GM15510 (cell line): Measurements from ENCODE around the gene GMCL2.

Experiments
- POLR2A ChIP-seq: IDR thresholded peaks from 3 replicates; pipeline ENCODE4 v1.6.1; 2011; ENCODE audit warnings: borderline replicate concordance; ENCODE audit not compliant: insufficient read length; ENCODE audit errors: extremely low read depth

Gene GMCL2

DNA sequence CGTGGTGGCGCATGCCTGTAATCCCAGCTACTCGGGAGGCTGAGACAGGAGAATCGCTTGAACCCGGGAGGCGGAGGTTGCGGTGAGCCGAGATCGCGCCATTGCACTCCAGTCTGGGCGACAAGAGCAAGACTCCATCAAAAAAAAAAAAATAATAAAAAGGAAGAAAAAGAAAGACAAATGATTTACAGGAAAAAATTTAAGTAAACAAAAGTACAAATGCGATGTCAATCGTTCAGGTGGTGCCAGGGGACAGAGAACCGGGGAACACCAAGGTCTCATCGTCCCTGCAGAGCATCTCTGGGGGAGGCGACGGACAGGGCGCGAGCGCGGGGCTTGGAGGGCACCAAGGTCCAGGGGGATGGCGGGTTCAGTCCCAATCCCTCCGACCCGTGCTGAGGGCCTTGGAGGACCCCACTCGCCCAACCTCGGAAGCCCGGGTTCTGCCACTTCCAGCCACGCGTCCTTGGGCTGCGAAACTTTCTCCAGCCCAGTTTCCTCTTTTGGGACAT, 16.6 kb upstream of the GMCL2 start:
- no peak for TF ChIP-seq POLR2A

DNA sequence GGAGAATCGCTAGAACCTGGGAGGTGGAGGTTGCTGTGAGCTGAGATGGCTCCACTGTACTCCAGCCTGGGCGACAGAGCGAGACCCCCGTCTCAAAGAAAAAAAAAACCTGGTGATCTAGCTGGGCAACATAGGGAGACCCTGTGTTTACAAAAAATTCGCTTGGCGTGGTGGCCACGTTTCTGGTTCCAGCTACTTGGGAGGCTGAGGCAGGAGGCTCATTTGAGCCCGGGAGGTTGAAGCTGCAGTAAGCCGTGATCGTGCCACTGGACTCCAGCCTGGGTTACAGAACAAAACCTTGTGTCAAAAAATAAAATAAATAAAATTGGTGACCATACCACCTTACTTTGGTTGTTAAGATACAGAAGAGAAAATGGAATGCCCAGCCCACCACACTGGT, 15.4 kb upstream of the GMCL2 start:
- TF ChIP-seq POLR2A, result no peak

DNA sequence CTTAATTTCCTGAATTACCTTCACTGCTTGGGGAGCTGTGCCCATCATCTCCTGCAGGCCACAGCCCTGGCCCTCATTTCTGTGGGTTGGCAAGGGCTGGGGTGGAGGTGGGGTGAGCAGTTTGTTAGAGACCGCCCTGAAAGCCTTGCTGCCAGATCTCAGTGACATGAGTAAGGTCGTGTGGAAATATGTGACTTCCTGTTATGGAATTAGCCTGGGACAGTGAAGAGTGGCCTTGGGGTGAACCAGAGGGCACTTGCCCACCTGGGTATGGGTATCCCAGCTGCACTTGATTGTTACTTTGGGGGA, 14.7 kb upstream of the GMCL2 start:
- TF ChIP-seq POLR2A, result no peak

DNA sequence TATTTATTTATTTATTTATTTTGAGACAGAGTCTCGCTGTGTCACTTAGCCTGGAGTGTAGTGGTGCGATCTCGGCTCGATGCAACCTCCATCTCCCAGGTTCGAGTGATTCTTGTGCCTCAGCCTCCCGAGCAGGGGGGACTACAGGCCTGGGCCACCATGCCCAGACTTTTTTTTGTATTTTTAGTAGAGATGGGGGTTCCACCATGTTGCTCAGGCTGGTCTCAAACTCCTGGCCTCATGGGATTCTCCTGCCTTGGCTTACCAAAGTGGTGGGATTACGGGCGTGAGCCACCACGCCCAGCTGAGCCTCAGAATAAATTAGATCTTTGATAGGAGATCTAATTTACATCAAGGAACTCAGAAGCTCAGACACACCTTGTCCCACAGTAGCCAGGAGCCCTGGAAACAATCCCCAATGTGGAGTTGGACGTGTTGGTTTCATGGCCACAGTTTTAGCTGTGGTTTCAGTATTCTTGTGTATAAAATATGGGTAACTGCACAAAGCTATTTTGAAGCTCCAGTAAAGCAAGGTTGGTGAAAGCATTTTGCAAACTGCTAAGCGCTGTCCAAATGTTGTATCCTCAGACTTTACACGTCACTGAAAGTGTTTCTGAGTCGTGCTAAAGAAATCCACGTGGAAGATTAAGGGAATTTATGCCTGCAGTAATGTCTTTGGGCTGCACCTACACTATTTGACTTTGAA, 14.2 kb upstream of the GMCL2 start:
- no peak for TF ChIP-seq POLR2A

DNA sequence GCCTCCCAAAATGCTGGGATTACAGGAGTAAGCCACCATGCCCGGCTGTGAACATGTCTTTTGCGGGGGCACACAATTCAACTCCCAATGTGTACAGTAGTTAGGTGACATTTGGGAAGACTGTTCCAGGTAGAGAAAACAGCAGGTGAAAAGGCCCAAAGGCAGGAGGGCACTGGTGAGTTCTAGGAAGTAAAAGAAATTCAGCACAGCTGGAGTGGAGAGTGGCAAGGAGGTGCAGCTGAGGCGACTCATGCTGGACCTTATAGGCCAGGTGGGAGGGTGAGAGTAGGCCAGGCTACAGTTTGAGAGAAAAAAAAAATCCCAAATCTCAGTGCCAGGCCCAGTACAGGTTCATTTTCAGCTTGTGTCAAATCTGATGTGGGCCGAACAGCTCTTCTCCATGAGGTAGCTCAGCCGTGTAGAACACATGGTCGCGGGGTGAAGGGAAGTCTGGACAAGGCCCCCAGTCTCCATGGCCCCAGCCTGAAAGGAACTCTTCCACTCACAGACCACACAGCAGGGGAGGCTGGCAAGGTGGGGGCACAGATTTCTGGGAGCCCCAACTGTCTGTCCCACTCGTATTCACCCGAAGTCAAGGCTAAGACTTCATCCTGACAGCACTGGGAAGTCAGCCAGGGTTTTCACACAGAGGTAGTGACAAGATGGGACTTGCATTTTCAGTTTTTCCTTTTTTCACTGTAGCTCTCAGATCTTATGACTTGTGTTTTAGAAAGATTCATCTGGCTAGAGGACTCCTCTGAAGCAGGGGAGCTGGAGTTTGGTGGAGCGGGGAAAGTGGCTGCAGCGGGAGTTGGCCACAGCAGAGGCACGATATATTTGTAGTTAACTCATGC, 12.6 kb upstream of the GMCL2 start:
- TF ChIP-seq POLR2A, result no peak

DNA sequence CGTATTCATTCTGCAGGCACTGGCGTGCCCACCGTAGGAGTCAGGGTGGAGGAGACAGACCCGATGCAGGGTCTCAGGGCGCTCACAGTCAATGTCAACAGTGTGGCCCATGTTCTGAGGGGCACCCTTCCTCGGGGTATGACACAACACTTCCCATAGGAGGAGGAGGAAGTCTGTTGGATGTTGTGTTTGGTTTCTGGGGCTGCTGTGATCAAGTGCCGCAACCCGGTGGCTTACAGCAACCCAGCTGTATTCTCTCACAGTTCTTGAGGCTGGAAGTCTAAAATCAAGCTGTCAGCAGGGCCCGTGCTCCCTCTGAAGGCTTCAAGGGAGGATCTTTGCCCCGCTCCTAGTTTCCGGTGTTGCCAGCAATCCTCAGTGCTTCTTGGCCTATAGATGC, 11.5 kb upstream of the GMCL2 start:
- TF ChIP-seq POLR2A, result no peak

DNA sequence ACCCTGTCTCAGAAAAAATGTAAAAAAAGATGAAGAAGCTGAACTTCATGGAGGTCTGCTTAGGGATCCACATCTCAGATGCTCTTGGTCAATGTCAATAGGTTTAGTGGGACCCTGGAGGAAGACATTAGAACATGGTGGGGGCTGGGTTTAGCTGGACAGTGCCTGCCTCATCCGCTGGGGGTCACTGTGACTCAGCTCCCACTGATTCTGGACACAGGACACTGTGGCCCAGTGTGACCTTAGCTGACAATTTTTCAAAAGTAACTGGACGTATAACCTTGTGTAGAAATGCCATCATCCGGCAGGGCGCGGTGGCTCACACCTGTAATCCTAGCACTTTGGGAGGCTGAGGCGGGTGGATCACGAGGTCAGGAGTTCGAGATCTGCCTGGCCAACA, 9.8 kb upstream of the GMCL2 start:
- TF ChIP-seq POLR2A, result no peak

DNA sequence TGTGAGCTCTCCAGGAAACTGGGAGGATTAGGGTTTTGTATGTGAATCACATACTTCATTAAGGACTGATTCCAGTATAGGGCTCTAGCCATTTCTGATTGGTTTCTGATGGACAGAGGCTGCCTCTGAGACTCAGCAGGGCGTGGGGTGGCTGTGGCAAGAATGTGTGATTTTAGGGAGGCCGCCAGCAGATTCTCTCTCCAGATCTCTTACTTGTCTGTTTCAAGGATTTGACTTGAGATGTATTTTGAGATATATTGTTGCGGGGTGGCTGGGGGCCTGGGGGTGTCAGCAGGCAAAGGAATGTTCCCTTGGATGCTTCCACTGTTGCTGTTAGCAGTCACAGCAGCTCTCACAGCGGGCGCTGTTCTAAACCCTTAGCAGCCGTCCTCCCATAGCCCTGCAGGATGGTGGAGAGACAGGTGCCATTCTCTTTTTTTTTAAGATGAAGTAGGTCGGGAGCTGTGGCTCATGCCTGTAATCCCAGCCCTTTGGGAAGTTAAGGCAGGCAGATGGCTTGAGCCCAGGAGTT, 9.2 kb upstream of the GMCL2 start:
- TF ChIP-seq POLR2A, result no peak

DNA sequence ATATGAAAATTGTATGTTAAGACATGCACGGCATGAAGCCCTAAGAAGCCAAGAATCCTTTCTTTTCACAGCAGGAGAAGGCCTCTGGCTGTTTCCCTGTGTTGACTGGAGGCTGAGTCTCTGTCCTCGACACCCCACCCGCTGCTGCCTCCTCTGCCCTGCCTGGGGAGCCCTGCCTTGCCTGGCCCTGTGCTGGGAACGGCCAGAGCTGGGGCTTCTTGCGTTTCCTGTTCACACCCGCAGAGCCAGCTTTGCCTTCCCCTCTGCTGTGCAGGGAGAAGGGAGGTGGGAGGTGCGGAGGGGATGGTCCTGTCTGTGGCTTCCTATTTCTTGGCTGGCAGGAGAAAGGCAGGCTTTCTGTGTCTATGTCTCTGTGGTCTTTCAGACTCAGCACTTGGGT, 6.9 kb upstream of the GMCL2 start:
- no peak for TF ChIP-seq POLR2A

DNA sequence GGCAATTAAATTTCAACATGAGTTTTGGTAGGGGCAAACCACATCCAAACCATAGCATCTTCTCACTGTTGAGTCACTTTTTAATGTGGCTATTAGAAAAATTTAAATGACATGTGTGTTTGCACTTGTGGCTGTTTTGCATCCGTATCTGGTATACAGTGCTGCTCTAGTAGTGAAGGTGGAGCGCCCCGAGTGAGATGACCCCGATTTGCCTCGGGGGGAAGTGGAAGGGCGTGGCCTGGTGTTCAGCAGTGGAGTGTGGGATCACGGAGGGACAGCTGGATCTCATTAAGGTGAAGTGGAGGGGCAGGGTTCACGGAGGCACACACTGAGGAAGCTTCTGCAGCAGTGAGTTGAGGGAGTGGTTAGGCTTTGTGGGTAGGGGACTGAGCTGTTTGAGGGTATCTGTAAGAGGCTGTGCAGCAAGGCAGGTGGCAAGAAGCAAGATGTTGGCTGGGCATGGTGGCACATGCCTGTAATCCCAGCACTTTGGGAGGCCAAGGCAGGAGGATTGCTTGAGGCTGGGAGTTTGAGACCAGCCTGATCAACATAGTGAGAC, 6.2 kb upstream of the GMCL2 start:
- TF ChIP-seq POLR2A, result no peak

DNA sequence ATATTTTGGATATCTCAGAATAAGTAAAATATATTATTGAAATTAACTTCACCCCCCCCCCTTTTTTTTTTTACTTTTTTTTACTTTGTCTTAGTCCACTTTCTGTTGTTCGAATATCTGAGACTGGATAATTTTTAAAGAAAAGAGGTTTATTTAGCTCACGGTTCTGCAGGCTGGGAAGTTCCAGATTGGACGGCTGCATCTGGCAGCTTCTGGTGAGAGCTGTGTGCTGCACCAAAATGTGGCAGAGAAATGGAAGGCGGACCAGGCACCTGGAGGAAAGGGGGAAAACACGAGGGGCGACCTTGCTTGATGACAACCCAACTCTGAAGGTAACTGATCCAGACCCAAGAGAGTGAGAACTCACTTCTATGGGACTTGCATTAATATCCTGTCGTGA, 5.6 kb upstream of the GMCL2 start:
- TF ChIP-seq POLR2A, result no peak

DNA sequence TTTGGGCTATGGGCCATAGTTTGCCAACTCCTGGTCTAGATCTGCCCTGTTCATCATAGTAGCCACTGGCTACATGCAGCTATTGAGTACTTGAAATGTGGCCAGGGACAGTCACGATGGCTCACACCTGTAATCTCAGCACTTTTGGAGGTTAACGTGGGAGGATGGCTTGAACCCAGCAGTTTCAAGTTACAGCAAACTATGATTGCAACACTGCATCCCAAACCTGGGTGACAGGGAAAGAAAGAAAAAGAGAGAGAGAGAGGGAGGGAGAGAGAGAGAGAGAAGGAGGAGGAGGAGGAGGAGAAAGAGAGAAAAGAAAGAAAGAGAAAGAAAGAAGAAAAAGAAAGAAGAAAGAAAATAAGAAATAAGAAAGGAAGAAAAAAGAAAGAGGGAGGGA, 5.1 kb upstream of the GMCL2 start:
- no peak for TF ChIP-seq POLR2A

DNA sequence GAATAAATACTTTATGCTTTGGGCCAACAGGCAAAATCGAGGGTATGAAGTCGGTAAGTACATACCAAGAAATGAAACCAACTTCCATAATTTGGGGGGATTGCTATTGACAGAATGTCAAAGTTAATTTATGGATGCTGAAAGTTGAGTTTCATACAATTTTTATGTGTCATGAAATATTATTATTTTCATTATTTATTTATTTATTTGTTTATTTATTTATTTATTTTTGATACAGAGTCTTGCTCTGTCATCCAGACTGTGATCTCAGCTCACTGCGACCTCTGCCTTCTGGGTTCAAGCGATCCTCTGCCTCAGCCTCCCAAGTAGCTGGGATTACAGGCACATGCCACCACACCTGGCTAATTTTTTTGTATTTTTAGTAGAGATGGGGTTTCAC, 4.5 kb upstream of the GMCL2 start:
- TF ChIP-seq POLR2A, result no peak

DNA sequence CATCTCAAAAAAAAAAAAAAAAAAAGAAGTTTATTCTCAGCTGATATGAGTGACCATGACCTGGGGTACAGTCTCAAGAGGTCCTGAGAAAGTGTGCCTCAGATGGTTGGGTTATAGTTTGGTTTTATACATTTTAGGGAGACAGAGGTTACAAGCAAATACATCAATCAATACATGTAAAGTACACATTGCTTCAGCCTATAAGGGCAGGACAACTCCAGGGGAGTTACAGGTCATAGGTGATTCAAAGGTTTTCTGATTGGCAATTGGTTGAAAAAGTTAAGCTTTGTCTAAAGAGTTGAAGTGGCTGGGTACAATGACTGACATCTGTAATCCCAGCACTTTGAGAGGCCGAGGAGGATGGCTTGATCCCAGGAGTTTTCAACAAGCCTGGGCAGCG, 2.3 kb upstream of the GMCL2 start:
- no peak for TF ChIP-seq POLR2A

DNA sequence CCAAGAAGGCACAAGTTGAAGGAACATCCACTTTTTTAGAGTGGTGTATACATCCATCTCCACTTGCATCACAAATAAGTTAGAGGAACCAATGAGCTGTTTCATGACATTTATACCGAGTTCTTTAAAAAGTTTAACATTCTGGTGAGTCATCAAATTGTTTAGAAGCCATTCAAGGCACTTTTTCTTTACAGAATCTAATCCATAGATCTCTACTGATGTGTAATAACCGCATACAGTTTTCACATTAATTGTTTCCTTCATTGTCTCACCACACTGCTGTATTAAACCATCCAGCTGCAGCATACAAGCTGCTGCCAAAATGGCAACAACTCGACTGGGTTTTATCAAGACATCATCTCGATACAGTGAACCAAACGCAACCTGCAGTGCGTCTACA, 744 bp downstream of the GMCL2 start:
- TF ChIP-seq POLR2A, result no peak
